ENCODE data around the gene LDB2.

DNA sequence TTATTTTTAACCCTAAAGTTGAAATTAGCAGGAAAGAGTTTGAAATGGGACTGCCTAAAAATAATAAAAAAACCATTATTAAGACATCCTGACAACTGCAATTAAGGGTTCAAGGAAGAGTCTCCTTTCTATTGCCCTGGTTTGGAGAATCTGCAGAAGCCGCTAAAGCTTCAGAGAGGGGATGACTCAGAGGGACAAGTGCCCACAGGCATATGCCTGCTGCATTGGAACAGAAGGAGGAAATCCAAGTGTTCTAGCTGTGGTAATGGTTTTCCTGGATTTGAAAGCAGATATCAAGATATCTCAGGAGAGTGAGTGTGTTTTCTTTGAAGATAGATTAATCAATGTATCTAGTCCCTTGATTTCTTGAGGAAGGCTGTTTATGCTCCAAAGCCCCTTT, 437.1 kb downstream of the LDB2 start:
- TF ChIP-seq EP300 (IDR thresholded peaks at IDR 0.05) (no peak), POLR2AphosphoS5 (IDR thresholded peaks at IDR 0.05) (no peak), POLR2A (IDR thresholded peaks at IDR 0.05; ENCODE audit: low read depth) (no peak)
- TF ChIP-seq, protein P1, sequence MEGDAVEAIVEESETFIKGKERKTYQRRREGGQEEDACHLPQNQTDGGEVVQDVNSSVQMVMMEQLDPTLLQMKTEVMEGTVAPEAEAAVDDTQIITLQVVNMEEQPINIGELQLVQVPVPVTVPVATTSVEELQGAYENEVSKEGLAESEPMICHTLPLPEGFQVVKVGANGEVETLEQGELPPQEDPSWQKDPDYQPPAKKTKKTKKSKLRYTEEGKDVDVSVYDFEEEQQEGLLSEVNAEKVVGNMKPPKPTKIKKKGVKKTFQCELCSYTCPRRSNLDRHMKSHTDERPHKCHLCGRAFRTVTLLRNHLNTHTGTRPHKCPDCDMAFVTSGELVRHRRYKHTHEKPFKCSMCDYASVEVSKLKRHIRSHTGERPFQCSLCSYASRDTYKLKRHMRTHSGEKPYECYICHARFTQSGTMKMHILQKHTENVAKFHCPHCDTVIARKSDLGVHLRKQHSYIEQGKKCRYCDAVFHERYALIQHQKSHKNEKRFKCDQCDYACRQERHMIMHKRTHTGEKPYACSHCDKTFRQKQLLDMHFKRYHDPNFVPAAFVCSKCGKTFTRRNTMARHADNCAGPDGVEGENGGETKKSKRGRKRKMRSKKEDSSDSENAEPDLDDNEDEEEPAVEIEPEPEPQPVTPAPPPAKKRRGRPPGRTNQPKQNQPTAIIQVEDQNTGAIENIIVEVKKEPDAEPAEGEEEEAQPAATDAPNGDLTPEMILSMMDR (IDR thresholded peaks at IDR 0.05): no peak
